Measurements from ENCODE around the gene SLC35F1. TPM values are rescaled to one million over a fixed set of nuclear protein-coding genes. Genes with fewer than 3 reads are reported as not detected.

SLC35F1 gene
- total RNA-seq, 4 donors from 2014 or later = 0.30 to 0.91 (median 0.48) TPM

- intact Hi-C loops (cut with DNase I; ENCODE audit: low total_unique reads) = no loop called here
- no peak for DNase-seq (ENCODE audit: low spot score in 2 of 2)
- no peak overlapping the region for H3K4me3 ChIP-seq (ENCODE audit: low read depth, poor library complexity, severe bottlenecking)
- TF ChIP-seq POLR2A (IDR thresholded peaks at IDR 0.05) = no peak
- TF ChIP-seq CTCF (IDR thresholded peaks at IDR 0.05) = no peak
- WGBS, 2 donors = 42 to 63% methylated on average over 2 of the region's 2 CpGs
These were observed 195.3 kb downstream of the SLC35F1 start for GRCh38 chr6:118102401-118102800.

- no peak for TF ChIP-seq CTCF (IDR thresholded peaks at IDR 0.05)
- TF ChIP-seq POLR2A (IDR thresholded peaks at IDR 0.05) = no peak
- no peak for DNase-seq (ENCODE audit: low spot score in 2 of 2)
- WGBS, 2 donors = 57 to 72% methylated on average over 5 of the region's 5 CpGs
- intact Hi-C loops (cut with DNase I; ENCODE audit: low total_unique reads) = no loop called here
- no peak overlapping the region for H3K4me3 ChIP-seq (ENCODE audit: low read depth, poor library complexity, severe bottlenecking)
These were observed 196.5 kb downstream of the SLC35F1 start for GRCh38 chr6:118103381-118104146.

GRCh38 chr6:118122161-118122725 lies 215.2 kb downstream of the SLC35F1 start:
- H3K4me3 ChIP-seq (ENCODE audit: low read depth, poor library complexity, severe bottlenecking) = no peak overlapping the region
- WGBS, 2 donors = 69 to 72% methylated on average over 3 of the region's 3 CpGs
- intact Hi-C loops (cut with DNase I; ENCODE audit: low total_unique reads) = no loop called here
- TF ChIP-seq POLR2A (IDR thresholded peaks at IDR 0.05) (no peak), CTCF (IDR thresholded peaks at IDR 0.05) (no peak)
- no peak for DNase-seq (ENCODE audit: low spot score in 2 of 2)

GRCh38 chr6:118122801-118123200 lies 215.7 kb downstream of the SLC35F1 start:
- TF ChIP-seq CTCF (IDR thresholded peaks at IDR 0.05) = no peak
- no peak for TF ChIP-seq POLR2A (IDR thresholded peaks at IDR 0.05)
- H3K4me3 ChIP-seq (ENCODE audit: low read depth, poor library complexity, severe bottlenecking) = no peak overlapping the region
- DNase-seq (ENCODE audit: low spot score in 2 of 2) = no peak
- WGBS, 2 donors = 69 to 80% methylated on average over 1 of the region's 1 CpG
- intact Hi-C loops (cut with DNase I; ENCODE audit: low total_unique reads) = no loop called here

GRCh38 chr6:118123503-118124037 lies 216.5 kb downstream of the SLC35F1 start:
- WGBS, 2 donors = 92 to 95% methylated on average over 1 of the region's 1 CpG
- DNase-seq (ENCODE audit: low spot score in 2 of 2) = no peak
- TF ChIP-seq CTCF (IDR thresholded peaks at IDR 0.05) = no peak
- TF ChIP-seq POLR2A (IDR thresholded peaks at IDR 0.05) = no peak
- H3K4me3 ChIP-seq (ENCODE audit: low read depth, poor library complexity, severe bottlenecking) = no peak overlapping the region
- intact Hi-C loops (cut with DNase I; ENCODE audit: low total_unique reads) = no loop called here

Data from lower leg skin (tissue), 4 donors.